Subcutaneous abdominal adipose tissue (tissue), 5 donors: ENCODE results near the gene ARHGAP28.

ENCODE experiments used
- H3K27ac ChIP-seq: one replicate; pipeline ENCODE4 v1.7.0; 2013; ENCODE audit warnings: low read depth, mild to moderate bottlenecking, inconsistent platforms, low read length, moderate library complexity
- H3K27me3 ChIP-seq, 5 donors: one replicate each; pipeline ENCODE4 v1.7.0; 2013; ENCODE audit warnings: low read length in 5 of 5, inconsistent platforms in 1 of 5; ENCODE audit not compliant: control insufficient read depth in 5 of 5, insufficient read depth in 4 of 5
- H3K36me3 ChIP-seq, 5 donors: one replicate each; pipeline ENCODE4 v1.7.0; 2013; ENCODE audit warnings: low read length in 5 of 5; ENCODE audit not compliant: control insufficient read depth in 5 of 5, insufficient read depth in 5 of 5
- H3K4me1 ChIP-seq, 5 donors: one replicate each; pipeline ENCODE4 v1.7.0; 2013; ENCODE audit warnings: low read length in 5 of 5, mild to moderate bottlenecking in 3 of 5, moderate library complexity in 1 of 5; ENCODE audit not compliant: control insufficient read depth in 5 of 5, insufficient read depth in 5 of 5
- H3K4me3 ChIP-seq, 5 donors: one replicate each; pipeline ENCODE4 v1.7.0; 2013; ENCODE audit warnings: low read length in 5 of 5, low read depth in 1 of 5
- H3K9ac ChIP-seq, 5 donors: one replicate each; pipeline ENCODE4 v1.7.0; 2013; ENCODE audit warnings: low read length in 5 of 5, mild to moderate bottlenecking in 4 of 5, moderate library complexity in 3 of 5
- H3K9me3 ChIP-seq, 5 donors: one replicate each; pipeline ENCODE4 v1.7.0; 2013; ENCODE audit warnings: low read length in 5 of 5; ENCODE audit not compliant: control insufficient read depth in 5 of 5
- donor health status: healthy.
- donor health status: healthy.
- donor health status: healthy.
- donor health status: healthy.
- donor health status: healthy.

Gene ARHGAP28

DNA sequence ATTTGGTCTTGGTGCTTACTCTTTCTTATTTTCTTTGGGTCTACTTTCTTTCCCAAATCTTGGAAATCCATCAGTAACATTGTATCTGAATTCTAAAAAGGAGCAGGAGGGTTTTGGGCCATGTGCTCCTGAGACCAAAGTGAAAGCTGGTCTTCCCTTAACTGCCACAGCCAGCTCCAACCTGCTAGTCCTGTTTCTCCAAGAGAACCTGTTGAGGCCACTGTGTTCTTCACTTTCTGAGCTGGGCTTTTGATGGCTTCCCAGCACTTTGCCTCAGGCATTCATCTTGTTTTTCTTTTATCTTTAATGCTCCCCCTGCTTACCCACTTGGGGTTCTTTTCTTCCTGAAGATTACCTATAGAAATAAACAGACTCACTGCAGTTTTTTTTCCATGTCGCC, 53.3 kb downstream of the ARHGAP28 start:
- Histone ChIP-seq H3K27ac (no peak overlapping the region), H3K9ac (no peak overlapping the region), H3K27me3 (no peaks in the 10 kb centered on the region), H3K4me1 (peaks cover 0 to 24% (median 18%) of the 10 kb centered on the region in 5 donors), H3K9me3 (no peaks in the 10 kb centered on the region), H3K36me3 (no peaks in the 10 kb centered on the region), H3K4me3 (no peak overlapping the region)

DNA sequence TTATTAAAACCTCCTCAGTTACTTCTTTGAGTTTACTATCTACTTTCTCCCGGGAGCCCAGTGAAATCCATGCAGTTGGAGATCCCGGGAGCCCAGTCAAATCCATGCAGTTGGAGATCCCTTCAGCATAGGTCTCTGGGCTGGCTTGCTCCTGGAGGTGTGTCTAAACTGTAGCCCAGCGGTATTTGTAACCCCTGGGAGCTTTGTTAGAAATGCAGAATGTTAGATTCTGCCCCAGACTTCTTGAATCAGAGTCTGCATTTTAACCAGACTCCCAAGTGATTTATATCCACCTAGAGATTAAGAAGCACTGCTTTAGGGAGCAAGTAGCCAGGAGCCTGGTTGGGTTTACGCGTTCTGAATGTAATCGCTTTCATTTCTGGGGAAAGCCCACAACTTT, 54.5 kb downstream of the ARHGAP28 start:
- no peaks in the 10 kb centered on the region for H3K36me3 ChIP-seq
- H3K27ac ChIP-seq: no peak overlapping the region
- peak overlapping the region in 1 of 5 donors; percentile 29 for H3K9ac ChIP-seq
- peaks cover 0 to 24% (median 18%) of the 10 kb centered on the region in 5 donors for H3K4me1 ChIP-seq
- H3K4me3 ChIP-seq: no peak overlapping the region
- no peaks in the 10 kb centered on the region for H3K27me3 ChIP-seq
- H3K9me3 ChIP-seq: no peaks in the 10 kb centered on the region

DNA sequence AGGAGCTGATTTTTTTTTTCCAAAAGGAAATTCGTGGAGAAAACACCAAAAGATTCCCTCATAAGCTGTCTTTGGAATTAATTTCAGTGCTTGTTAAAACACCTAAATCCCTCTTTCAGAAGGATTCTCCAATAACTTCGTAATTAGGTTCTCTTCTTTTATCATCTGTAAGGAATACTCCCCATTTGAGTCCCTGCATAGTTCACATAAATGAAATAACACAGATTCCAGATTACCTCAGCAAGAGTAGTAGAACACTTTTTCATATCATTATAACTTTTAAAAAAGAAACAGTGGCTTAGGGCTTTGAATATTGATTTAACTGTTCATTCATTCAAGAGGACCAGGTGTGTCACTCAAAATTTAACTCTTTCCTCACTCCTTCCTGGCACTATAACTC, 55.5 kb downstream of the ARHGAP28 start:
- Histone ChIP-seq H3K4me3 (no peak overlapping the region), H3K27me3 (no peaks in the 10 kb centered on the region), H3K36me3 (no peaks in the 10 kb centered on the region), H3K4me1 (peaks cover 0 to 25% (median 18%) of the 10 kb centered on the region in 5 donors), H3K9me3 (no peaks in the 10 kb centered on the region), H3K27ac (no peak overlapping the region), H3K9ac (no peak overlapping the region)

DNA sequence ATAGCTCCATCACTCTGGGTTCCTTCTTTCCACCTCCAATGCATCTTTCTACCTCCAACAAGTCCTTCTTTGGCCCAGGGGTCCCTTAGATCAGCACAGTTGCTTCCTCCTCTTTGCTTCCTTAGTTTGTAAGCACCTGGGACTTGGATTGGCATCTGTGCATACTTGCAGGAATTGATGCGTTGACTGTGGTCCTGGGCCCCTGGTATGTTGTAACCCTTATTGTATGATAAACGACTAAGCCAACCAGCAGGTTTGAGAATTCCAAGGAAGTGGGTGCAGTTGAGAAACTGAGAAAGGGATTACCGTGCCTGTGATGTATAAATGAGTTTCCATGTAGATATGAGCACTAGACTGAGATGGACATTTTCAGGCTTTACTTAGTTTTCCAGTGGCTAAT, 55.9 kb downstream of the ARHGAP28 start:
- H3K4me1 ChIP-seq: peaks cover 0 to 29% (median 20%) of the 10 kb centered on the region in 5 donors
- no peak overlapping the region for H3K9ac ChIP-seq
- H3K27ac ChIP-seq: no peak overlapping the region
- no peak overlapping the region for H3K4me3 ChIP-seq
- H3K27me3 ChIP-seq: no peaks in the 10 kb centered on the region
- H3K9me3 ChIP-seq: no peaks in the 10 kb centered on the region
- H3K36me3 ChIP-seq: no peaks in the 10 kb centered on the region

DNA sequence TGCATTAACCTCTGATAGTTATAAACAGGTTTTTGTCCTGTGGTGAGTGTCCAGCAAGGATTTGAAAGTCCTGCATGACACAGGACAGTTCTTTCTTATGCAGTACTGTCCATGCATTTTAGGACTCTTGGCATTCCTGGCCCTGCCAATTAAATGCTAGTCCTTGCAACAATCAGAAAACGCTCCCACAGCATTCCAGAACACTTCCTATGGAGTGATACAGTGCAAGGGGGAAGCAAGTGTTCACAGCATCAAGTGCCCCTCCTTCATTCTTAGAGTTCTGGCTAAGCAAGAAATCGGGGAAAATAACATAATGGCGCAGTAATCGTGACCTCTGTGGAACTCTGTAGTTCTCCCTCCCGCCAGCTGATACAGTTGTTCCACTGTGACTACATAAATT, 62.9 kb downstream of the ARHGAP28 start:
- Histone ChIP-seq H3K36me3 (no peaks in the 10 kb centered on the region), H3K9ac (no peak overlapping the region), H3K27me3 (no peaks in the 10 kb centered on the region), H3K4me3 (no peak overlapping the region), H3K4me1 (peaks cover 0 to 20% (median 8%) of the 10 kb centered on the region in 5 donors), H3K9me3 (no peaks in the 10 kb centered on the region), H3K27ac (no peak overlapping the region)

DNA sequence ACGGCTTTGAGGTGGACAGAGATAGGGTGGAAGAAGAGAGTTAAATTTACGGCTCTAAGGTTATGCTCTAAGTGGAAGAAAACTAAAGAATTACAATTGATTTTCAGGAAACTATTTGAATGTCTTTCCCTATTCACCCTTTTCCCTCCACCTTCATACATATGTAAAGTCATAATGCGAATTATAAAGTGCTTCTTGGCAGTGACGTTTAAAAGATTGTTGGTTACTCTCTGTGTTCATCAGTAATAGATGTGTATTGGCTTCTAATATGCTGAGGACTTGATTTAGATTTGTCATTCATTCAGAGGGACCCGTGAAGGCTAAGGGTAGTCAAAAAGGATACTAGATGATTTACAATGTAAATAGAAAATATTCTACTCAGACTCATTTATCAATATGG, 63.9 kb downstream of the ARHGAP28 start:
- Histone ChIP-seq H3K4me3 (no peak overlapping the region), H3K27me3 (no peaks in the 10 kb centered on the region), H3K36me3 (no peaks in the 10 kb centered on the region), H3K9ac (no peak overlapping the region), H3K27ac (no peak overlapping the region), H3K4me1 (peaks cover 0 to 20% (median 8%) of the 10 kb centered on the region in 5 donors), H3K9me3 (no peaks in the 10 kb centered on the region)

DNA sequence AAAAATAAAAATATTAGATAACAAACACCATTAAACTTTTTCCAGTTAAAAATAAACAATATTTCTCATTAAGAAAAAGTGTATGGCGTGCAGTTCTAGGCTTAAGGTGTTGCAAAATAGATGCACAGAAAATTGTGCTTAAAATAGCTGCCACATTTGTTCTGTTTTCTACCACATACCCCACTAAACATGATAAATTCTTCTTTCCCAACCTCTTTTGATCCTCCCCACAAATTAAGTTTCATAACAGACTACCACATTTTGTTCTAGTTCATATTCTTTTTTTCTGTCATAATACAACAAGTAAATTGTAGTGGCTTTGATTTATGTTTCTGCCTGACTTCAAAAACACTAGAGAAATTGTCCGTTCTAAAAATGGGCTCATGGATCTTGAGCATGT, 64.5 kb downstream of the ARHGAP28 start:
- H3K27ac ChIP-seq: no peak overlapping the region
- H3K27me3 ChIP-seq: no peaks in the 10 kb centered on the region
- H3K9me3 ChIP-seq: no peaks in the 10 kb centered on the region
- no peak overlapping the region for H3K9ac ChIP-seq
- H3K36me3 ChIP-seq: no peaks in the 10 kb centered on the region
- H3K4me1 ChIP-seq: peaks cover 0 to 20% (median 8%) of the 10 kb centered on the region in 5 donors
- H3K4me3 ChIP-seq: no peak overlapping the region

DNA sequence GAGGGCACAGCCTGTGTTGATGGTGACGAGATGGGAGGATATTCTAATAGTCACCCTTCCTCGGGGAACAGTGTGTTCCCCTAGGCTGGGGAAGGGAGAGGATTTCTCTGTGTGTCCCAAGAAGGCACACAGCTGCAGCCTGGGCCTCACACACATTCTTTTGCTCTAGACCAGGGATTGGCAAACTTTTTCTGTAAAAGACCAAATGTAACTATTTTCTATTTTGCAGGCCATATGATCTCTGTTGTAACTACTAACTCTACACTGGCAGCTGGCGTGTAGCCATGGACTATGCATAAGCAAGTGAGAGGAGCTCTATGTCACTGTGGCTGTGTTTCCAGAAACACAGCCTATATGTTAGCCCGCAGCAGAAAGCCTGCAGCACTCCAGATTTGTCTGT, 65.8 kb downstream of the ARHGAP28 start:
- Histone ChIP-seq H3K4me1 (peaks cover 0 to 16% (median 8%) of the 10 kb centered on the region in 5 donors), H3K9ac (no peak overlapping the region), H3K9me3 (no peaks in the 10 kb centered on the region)

DNA sequence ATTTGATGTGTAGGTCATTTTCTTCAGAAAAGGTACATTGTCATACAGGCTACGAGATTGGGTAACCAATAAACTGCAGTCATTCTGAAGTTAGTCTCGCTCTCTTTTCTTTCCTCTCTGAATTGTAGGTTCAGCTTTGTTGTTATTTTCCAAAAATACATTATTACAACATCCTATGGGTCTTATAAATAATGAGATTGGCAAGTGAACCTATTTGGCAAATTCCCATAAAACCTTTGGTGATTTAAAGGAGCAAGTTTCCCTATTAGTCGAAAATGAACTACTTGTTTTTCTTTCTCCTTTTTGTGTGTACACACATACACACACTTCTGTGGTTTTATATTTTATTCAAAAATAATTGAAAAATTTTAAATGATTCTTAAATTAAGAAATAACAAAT, 67.0 kb downstream of the ARHGAP28 start:
- H3K9ac ChIP-seq: no peak overlapping the region
- no peaks in the 10 kb centered on the region for H3K36me3 ChIP-seq
- no peak overlapping the region for H3K4me3 ChIP-seq
- no peaks in the 10 kb centered on the region for H3K27me3 ChIP-seq
- H3K9me3 ChIP-seq: no peaks in the 10 kb centered on the region
- no peak overlapping the region for H3K27ac ChIP-seq
- H3K4me1 ChIP-seq: peaks cover 0 to 10% (median 6%) of the 10 kb centered on the region in 5 donors

More for the DNA sequence above, 65.8 kb downstream of the ARHGAP28 start:
- no peaks in the 10 kb centered on the region for H3K36me3 ChIP-seq
- no peaks in the 10 kb centered on the region for H3K27me3 ChIP-seq
- no peak overlapping the region for H3K27ac ChIP-seq
- H3K4me3 ChIP-seq: no peak overlapping the region

DNA sequence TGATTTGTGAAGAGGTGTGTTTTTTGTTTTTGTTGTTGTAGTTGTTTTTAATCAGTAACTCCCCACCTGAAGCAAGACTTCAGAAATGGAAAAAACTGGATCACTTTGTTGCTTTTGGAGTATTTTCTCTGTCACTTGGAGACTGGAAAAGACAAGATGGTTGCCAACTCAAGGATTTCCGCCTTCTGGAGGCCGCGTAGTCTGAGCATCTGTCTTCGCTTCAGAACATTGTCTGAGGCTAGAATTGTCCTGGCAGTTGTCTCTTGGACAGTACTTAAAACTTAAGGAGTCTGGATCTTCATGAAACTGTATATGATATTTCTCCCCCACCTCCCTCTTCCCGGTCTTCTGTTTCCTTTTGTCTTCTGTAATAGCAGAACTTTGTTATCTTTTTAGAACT, 67.7 kb downstream of the ARHGAP28 start:
- Histone ChIP-seq H3K9me3 (peaks cover 0 to 3% (median 0%) of the 10 kb centered on the region in 5 donors), H3K27ac (no peak overlapping the region), H3K27me3 (no peaks in the 10 kb centered on the region), H3K4me3 (no peak overlapping the region), H3K9ac (no peak overlapping the region), H3K4me1 (peaks cover 0 to 10% (median 6%) of the 10 kb centered on the region in 5 donors), H3K36me3 (no peaks in the 10 kb centered on the region)

DNA sequence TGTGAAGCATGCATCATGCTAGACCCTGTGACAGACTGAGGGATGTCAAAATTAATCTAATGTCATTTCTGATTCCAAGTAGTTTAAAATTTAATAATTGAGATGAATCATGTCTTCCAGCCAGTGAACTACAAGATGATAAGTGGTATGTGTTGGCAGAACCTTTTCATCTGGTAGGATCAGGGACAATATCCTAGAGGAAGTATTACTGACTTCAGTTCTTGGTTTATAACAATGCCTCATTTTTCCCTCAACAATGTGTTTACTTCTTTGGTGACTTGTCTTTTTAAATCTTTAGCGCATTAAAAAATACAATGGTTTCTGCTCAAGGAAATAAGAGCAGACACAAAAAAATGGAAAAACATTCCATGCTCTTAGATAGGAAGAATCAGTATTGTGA, 69.4 kb downstream of the ARHGAP28 start:
- H3K9me3 ChIP-seq: peaks cover 0 to 4% (median 2%) of the 10 kb centered on the region in 5 donors
- no peak overlapping the region for H3K4me3 ChIP-seq

More for the DNA sequence above, 69.4 kb downstream of the ARHGAP28 start:
- H3K4me1 ChIP-seq: peaks cover 0 to 10% (median 6%) of the 10 kb centered on the region in 5 donors
- no peak overlapping the region for H3K27ac ChIP-seq
- H3K36me3 ChIP-seq: no peaks in the 10 kb centered on the region
- H3K27me3 ChIP-seq: no peaks in the 10 kb centered on the region
- no peak overlapping the region for H3K9ac ChIP-seq
